HG03025 (cell line): ENCODE results near the gene PHACTR3.

Experiments used
- ATAC-seq: cut with Tn5 transposase; IDR thresholded peaks from one replicate; pipeline ENCODE4 v1.9.1; 2021; ENCODE audit warnings: mild to moderate bottlenecking, moderate library complexity; ENCODE audit not compliant: unreplicated experiment, low FRiP score

PHACTR3 gene

GRCh38 chr20:59640267-59640666 lies 35.9 kb downstream of the PHACTR3 start:
- ATAC-seq = no peak

GRCh38 chr20:59643615-59644061 lies 39.3 kb downstream of the PHACTR3 start:
- no peak for ATAC-seq

GRCh38 chr20:59644371-59644939 lies 40.1 kb downstream of the PHACTR3 start:
- no peak for ATAC-seq

- no peak for ATAC-seq
These were observed 40.9 kb downstream of the PHACTR3 start for GRCh38 chr20:59645271-59645670.

- ATAC-seq = no peak
These were observed 41.4 kb downstream of the PHACTR3 start for GRCh38 chr20:59645761-59646171.

GRCh38 chr20:59646487-59646886 lies 42.1 kb downstream of the PHACTR3 start:
- ATAC-seq = no peak

GRCh38 chr20:59647271-59647670 lies 42.9 kb downstream of the PHACTR3 start:
- ATAC-seq = no peak

GRCh38 chr20:59648466-59649070 lies 44.2 kb downstream of the PHACTR3 start:
- no peak for ATAC-seq

GRCh38 chr20:59650418-59650817 lies 46.1 kb downstream of the PHACTR3 start:
- ATAC-seq = no peak

GRCh38 chr20:59652381-59652780 lies 48.0 kb downstream of the PHACTR3 start:
- no peak for ATAC-seq

GRCh38 chr20:59656417-59656816 lies 52.1 kb downstream of the PHACTR3 start:
- no peak for ATAC-seq

- no peak for ATAC-seq
These were observed 53.2 kb downstream of the PHACTR3 start for GRCh38 chr20:59657459-59658046.

- no peak for ATAC-seq
These were observed 56.1 kb downstream of the PHACTR3 start for GRCh38 chr20:59660471-59660870.

GRCh38 chr20:59661153-59661552 lies 56.8 kb downstream of the PHACTR3 start:
- no peak for ATAC-seq

GRCh38 chr20:59661621-59662020 lies 57.3 kb downstream of the PHACTR3 start:
- no peak for ATAC-seq

GRCh38 chr20:59662161-59662560 lies 57.8 kb downstream of the PHACTR3 start:
- no peak for ATAC-seq

- ATAC-seq = no peak
These were observed 58.6 kb downstream of the PHACTR3 start for GRCh38 chr20:59662856-59663512.

GRCh38 chr20:59663513-59664060 lies 59.2 kb downstream of the PHACTR3 start:
- ATAC-seq = no peak

GRCh38 chr20:59664421-59664941 lies 60.1 kb downstream of the PHACTR3 start:
- ATAC-seq = no peak

GRCh38 chr20:59665656-59666555 lies 61.6 kb downstream of the PHACTR3 start:
- no peak for ATAC-seq
